CD4-positive, alpha-beta T cell (primary cell): ENCODE data around the gene RPS17. TPM values are rescaled to one million over a fixed set of nuclear protein-coding genes. Genes with fewer than 3 reads are reported as not detected.

Source experiments
- ATAC-seq: fragments of 200-7000 bp; cut with Tn5 transposase; one replicate; pipeline ENCODE4 v1.10.0; 2022; ENCODE audit warnings: mild to moderate bottlenecking; ENCODE audit not compliant: poor library complexity
- CTCF ChIA-PET: fragments of 350-600 bp; sonication (Branson Sonifier 250); formaldehyde crosslinking; loops from one replicate; lab custom pipeline; 2021; ENCODE audit warnings: antibody characterized with exemption, inconsistent platforms; lab: Charles Lee
- POLR2A ChIA-PET: fragments of 350-600 bp; sonication (Branson Sonifier 250); formaldehyde crosslinking; loops from one replicate; lab custom pipeline; 2021; ENCODE audit warnings: antibody characterized with exemption, inconsistent platforms; lab: Charles Lee
- DNase-seq, 14 experiments: peaks; one replicate each; pipeline ENCODE4 v3.0.0-alpha.2; 2013 to 2020; ENCODE audit warnings: mixed read lengths in 2 of 14
- H3K27ac ChIP-seq, 2 donors: one replicate each; pipeline versions ENCODE4 v1.5.1 to v1.7.0; 2013; ENCODE audit warnings: low read length in 2 of 2, low read depth in 1 of 2, mild to moderate bottlenecking in 1 of 2
- H3K27me3 ChIP-seq, 2 experiments: 1 replicate in 1 of 2; 2 replicates in 1 of 2; pipeline versions ENCODE4 v1.6.1 to v1.7.0; 2013; ENCODE audit warnings: low read length in 2 of 2, control low read depth in 1 of 2, mild to moderate bottlenecking in 1 of 2, moderate library complexity in 1 of 2; ENCODE audit not compliant: insufficient read depth in 2 of 2, control insufficient read depth in 1 of 2
- H3K36me3 ChIP-seq: one replicate; pipeline ENCODE4 v1.6.1; 2013; ENCODE audit warnings: low read length, control low read depth; ENCODE audit not compliant: insufficient read depth
- H3K4me1 ChIP-seq: one replicate; pipeline ENCODE4 v1.6.1; 2013; ENCODE audit warnings: low read length, control low read depth; ENCODE audit not compliant: insufficient read depth
- H3K4me3 ChIP-seq: one replicate; pipeline ENCODE4 v1.5.1; 2013; ENCODE audit warnings: mild to moderate bottlenecking, low read length, moderate library complexity
- H3K9me3 ChIP-seq, 2 experiments: 1 replicate in 1 of 2; 2 replicates in 1 of 2; pipeline versions ENCODE4 v1.6.1 to v1.7.0; 2013; ENCODE audit warnings: low read length in 2 of 2, mild to moderate bottlenecking in 2 of 2, control low read depth in 1 of 2, moderate library complexity in 1 of 2; ENCODE audit not compliant: control insufficient read depth in 1 of 2, insufficient read depth in 1 of 2
- H3K27ac Mint-ChIP-seq: one replicate; pipeline ENCODE4 v1.8.0; 2020; ENCODE audit warnings: mixed read lengths
- H3K27me3 Mint-ChIP-seq: one replicate; pipeline ENCODE4 v1.8.0; 2021; ENCODE audit warnings: mixed read lengths
- H3K36me3 Mint-ChIP-seq: one replicate; pipeline ENCODE4 v1.8.0; 2021; ENCODE audit warnings: low read depth, mixed read lengths
- H3K4me1 Mint-ChIP-seq: one replicate; pipeline ENCODE4 v1.8.0; 2021; ENCODE audit warnings: low read depth, mixed read lengths
- H3K4me3 Mint-ChIP-seq: one replicate; pipeline ENCODE4 v1.8.0; 2020; ENCODE audit warnings: mild to moderate bottlenecking, mixed read lengths
- H3K9me3 Mint-ChIP-seq: one replicate; pipeline ENCODE4 v1.8.0; 2020; ENCODE audit warnings: mixed read lengths
- intact Hi-C, 2 experiments: fragments of 100-400 bp; cut with DNase I in 1 of 2; cut with micrococcal nuclease in 1 of 2; formaldehyde crosslinking; loops; one replicate each; pipeline versions ENCODE4 v1.15.1 to v1.9.0; 2023 to 2025; cut with DNase I, micrococcal nuclease
- total RNA-seq, 174 experiments: library from RNA in 2 of 174; stranded (reverse) in 2 of 174; gene quantifications; one replicate each; pipeline ENCODE4 v1.2.3 and lab custom pipeline; 2021 to 2026
- TF ChIP-seq, protein P1 (sequence below): fragments of 200-600 bp; IDR thresholded peaks from one replicate; pipeline ENCODE4 v1.8.0; 2022; ENCODE audit warnings: antibody characterized with exemption, mild to moderate bottlenecking

Gene RPS17
- total RNA-seq, 2 experiments from 2014 or later = 3,141 to 3,180 TPM

DNA sequence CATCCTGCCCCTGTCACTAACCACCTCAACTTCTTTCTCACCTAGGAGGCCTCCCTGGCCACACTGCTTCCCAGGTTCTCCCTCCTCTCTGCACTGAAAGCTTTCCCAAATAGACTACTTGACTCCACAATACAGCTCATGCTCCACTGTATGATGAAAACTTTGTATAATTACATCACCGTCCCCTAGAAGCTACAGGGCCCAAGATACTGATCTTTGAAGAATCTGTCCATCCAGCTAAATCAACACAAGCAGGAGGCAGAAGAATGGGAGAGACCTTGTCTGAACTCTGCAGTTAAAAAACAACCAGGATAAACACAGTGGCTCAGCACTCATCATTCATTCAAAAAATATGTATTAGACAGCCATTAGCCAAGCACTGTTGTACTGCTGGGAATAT, 26.4 kb upstream of the RPS17 start:
- Mint-ChIP-seq H3K4me1 (peaks cover under 1% of the 10 kb centered on the region), H3K27me3 (peaks cover 44% of the 10 kb centered on the region)
- ATAC-seq = no peak

DNA sequence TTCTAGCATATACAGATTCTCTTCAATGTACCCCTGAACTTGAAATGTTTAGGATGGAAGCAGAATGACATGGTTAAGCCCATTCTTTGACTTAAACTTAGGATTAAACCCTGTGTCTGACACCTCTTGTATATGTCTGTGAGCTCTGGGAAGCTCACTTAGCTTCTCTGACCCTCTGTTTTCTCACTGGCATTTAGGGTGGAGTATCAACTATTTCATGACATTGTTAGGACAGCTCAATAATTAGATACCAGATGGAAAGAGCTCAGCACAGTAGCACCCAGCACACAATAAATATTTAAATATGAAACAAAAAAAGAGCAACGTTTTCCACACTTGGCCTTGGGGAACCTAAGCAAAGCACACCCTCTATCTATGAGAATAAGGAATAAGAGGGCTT, 18.2 kb upstream of the RPS17 start:
- H3K27ac Mint-ChIP-seq = no peak overlapping the region
- Histone ChIP-seq H3K9me3 (no peaks in the 10 kb centered on the region), H3K27ac (no peak overlapping the region), H3K4me1 (no peaks in the 10 kb centered on the region), H3K27me3 (no peaks in the 10 kb centered on the region), H3K36me3 (no peaks in the 10 kb centered on the region), H3K4me3 (no peak overlapping the region)
- CTCF ChIA-PET = no interaction called here
- TF ChIP-seq, protein P1, sequence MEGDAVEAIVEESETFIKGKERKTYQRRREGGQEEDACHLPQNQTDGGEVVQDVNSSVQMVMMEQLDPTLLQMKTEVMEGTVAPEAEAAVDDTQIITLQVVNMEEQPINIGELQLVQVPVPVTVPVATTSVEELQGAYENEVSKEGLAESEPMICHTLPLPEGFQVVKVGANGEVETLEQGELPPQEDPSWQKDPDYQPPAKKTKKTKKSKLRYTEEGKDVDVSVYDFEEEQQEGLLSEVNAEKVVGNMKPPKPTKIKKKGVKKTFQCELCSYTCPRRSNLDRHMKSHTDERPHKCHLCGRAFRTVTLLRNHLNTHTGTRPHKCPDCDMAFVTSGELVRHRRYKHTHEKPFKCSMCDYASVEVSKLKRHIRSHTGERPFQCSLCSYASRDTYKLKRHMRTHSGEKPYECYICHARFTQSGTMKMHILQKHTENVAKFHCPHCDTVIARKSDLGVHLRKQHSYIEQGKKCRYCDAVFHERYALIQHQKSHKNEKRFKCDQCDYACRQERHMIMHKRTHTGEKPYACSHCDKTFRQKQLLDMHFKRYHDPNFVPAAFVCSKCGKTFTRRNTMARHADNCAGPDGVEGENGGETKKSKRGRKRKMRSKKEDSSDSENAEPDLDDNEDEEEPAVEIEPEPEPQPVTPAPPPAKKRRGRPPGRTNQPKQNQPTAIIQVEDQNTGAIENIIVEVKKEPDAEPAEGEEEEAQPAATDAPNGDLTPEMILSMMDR = no peak
- no peak for ATAC-seq
- no peaks in the 10 kb centered on the region for H3K36me3 Mint-ChIP-seq
- H3K27me3 Mint-ChIP-seq = peaks cover 13% of the 10 kb centered on the region
- DNase-seq = no peak
- intact Hi-C loops = no loop called here
- no peak overlapping the region for H3K4me3 Mint-ChIP-seq
- H3K4me1 Mint-ChIP-seq = no peaks in the 10 kb centered on the region
- no peaks in the 10 kb centered on the region for H3K9me3 Mint-ChIP-seq
- POLR2A ChIA-PET = no interaction called here

More for the DNA sequence above, 26.4 kb upstream of the RPS17 start:
- H3K4me3 Mint-ChIP-seq = no peak overlapping the region
- Histone ChIP-seq H3K36me3 (no peaks in the 10 kb centered on the region), H3K27ac (no peak overlapping the region), H3K9me3 (no peaks in the 10 kb centered on the region), H3K27me3 (peaks cover 3 to 7% of the 10 kb centered on the region in 2 experiments), H3K4me1 (peaks cover 4% of the 10 kb centered on the region), H3K4me3 (no peak overlapping the region)
- no peak overlapping the region for H3K27ac Mint-ChIP-seq
- POLR2A ChIA-PET = no interaction called here
- no peak for DNase-seq
- CTCF ChIA-PET = no interaction called here
- intact Hi-C loops = no loop called here
- H3K36me3 Mint-ChIP-seq = no peaks in the 10 kb centered on the region
- H3K9me3 Mint-ChIP-seq = no peaks in the 10 kb centered on the region
- TF ChIP-seq, protein P1 = no peak

DNA sequence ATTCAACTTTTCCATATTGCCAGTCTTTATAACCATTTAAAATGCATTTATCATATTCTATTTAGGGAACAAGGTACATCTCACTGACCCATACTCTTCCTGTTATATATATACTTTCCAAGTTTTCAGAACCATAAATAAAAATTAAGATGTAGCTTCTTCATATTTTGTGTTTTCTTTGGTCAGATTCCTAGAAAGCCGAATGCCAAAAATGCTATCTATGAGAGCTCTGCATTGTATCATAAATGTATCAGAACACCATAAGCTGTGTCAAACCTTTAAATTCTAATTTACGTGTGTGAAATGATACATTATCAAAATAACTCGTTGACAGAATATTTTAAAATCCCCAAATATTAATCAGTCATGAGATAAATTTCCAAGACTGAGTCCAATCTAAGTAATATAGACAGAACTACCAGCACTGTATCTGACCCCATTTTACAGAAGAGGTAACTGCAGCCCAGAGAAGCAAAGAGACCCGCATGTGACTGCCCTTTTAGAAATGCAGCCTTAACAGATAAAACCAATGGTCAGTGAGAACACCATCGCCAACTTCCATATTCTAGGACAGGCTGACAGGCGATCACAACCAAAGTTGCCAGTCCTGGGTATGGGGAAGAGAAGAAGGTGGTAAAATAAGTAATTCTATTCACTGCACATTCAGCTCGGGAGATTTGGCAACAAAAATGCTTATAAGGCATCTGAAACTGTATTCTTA, 16.2 kb upstream of the RPS17 start:
- Histone ChIP-seq H3K27me3 (no peaks in the 10 kb centered on the region), H3K36me3 (no peaks in the 10 kb centered on the region), H3K4me3 (no peak overlapping the region), H3K27ac (no peak overlapping the region), H3K4me1 (no peaks in the 10 kb centered on the region), H3K9me3 (no peaks in the 10 kb centered on the region)
- Mint-ChIP-seq H3K9me3 (no peaks in the 10 kb centered on the region), H3K4me1 (no peaks in the 10 kb centered on the region), H3K36me3 (no peaks in the 10 kb centered on the region), H3K4me3 (no peak overlapping the region), H3K27me3 (peaks cover 13% of the 10 kb centered on the region), H3K27ac (no peak overlapping the region)
- TF ChIP-seq, protein P1 = no peak
- CTCF ChIA-PET = no interaction called here
- POLR2A ChIA-PET = no interaction called here
- intact Hi-C loops = no loop called here
- ATAC-seq (no peak), DNase-seq (no peak)
